CD4-positive, alpha-beta T cell treated with Interleukin-17A for 4 hours (primary cell): ENCODE measurements around the gene SNRPN.
"Not testable (repeated sequence)": the region's sequence is repeated elsewhere in the genome, so short reads cannot be mapped to it uniquely, and the experiment has no call there.

Experiments
- DNase-seq: peaks from one replicate; pipeline ENCODE4 v3.0.0-alpha.2; 2020; ENCODE audit warnings: mixed read lengths

SNRPN gene

DNA sequence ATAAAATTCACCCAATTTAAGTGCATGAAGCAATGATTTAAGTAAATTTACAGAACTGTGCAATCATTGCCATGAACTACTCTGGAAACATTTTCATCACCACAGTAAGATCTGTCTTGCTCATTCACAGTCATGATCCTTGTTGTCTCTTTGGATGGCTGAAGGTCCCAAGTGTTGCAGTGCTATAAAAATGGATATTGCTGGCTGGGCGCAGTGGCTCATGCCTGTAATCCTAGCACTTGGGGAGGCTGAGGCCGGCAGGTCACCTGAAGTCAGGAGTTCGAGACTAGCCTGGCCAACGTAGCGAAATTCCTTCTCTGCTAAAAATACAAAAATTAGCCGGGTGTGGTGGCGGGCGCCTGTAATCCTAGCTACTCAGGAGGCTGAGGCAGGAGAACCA, 17.0 kb downstream of the SNRPN start:
- DNase-seq, result no peak

- not testable (repeated sequence) for DNase-seq
Observed at GRCh38 chr15:24972707-24973106, 17.9 kb downstream of the SNRPN start.

GRCh38 chr15:24976932-24977331, 22.1 kb downstream of the SNRPN start:
- no peak for DNase-seq

DNA sequence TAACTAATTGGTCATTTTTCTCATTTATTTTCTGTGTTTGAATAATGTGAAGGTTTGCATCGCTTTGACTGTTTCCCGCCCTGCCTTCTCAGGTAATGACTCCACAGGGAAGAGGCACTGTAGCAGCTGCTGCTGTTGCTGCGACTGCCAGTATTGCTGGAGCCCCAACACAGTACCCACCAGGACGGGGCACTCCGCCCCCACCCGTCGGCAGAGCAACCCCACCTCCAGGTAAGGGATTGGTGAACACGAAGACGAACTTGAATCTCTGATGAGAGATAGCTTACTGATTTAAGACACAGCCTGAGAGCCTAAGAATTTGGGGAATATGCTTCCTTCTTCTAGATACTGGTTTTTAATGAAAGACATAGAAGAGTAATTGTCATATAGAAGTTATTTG, 22.9 kb downstream of the SNRPN start:
- no peak for DNase-seq

DNA sequence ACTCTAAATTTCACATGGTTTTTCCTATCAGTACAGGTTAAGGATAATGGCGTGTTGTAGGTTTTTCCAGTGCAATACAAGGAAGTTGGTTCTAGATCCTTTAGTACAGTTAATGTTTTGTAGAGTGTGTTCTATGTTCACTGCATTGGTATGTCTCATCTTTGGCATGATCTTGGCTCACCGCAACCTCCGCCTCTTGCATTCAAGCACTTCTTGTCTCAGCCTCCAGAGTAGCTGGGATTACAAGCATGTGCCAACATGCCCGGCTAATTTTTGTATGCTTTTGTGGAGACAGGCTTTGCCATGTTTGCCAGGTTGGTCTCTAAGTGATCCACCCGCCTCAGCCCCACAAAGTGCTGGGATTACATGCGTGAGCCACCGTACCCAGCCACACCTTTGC, 30.4 kb downstream of the SNRPN start:
- peak; percentile 2 for DNase-seq

- no peak for DNase-seq
Observed at GRCh38 chr15:24986653-24987052, 31.9 kb downstream of the SNRPN start.

DNA sequence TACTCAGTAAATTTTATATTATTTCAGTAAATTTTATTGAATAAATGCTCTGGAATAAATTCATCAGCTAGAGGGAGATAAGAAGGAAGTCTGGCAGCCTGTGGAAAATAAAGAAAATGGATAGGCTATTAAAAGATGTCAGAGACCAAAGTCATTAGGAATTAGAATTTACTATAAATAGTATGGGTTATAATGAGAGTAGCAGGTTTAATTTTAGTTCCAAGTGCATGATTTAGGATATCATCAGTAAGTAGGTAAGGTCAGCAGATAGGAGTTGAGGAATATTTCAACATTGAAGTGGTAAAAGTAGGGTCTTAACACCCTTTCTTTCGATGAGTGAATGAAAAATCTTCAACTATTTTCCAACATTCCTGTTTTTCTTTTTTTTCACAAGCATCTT, 64.6 kb downstream of the SNRPN start:
- DNase-seq, result no peak

GRCh38 chr15:25022233-25022632, 67.4 kb downstream of the SNRPN start:
- DNase-seq, result no peak
